H9 (cell line): ENCODE data around the gene ZNF488. TPM values are rescaled to one million over a fixed set of nuclear protein-coding genes. Genes with fewer than 3 reads are reported as not detected.

Experiments
- DNase-seq: peaks from one replicate; pipeline ENCODE4 v3.0.0-alpha.2; 2017
- H2AFZ ChIP-seq: one replicate; pipeline ENCODE4 v1.6.1; 2013; ENCODE audit warnings: mild to moderate bottlenecking, low read length, control low read depth, moderate library complexity
- H2AK5ac ChIP-seq: 2 replicates; pipeline ENCODE4 v1.6.1; 2013; ENCODE audit warnings: low read length, control low read depth, mixed read lengths; ENCODE audit not compliant: insufficient read length
- H2BK120ac ChIP-seq: one replicate; pipeline ENCODE4 v1.6.1; 2013; ENCODE audit warnings: low read depth, mild to moderate bottlenecking, low read length, control low read depth, inconsistent platforms; ENCODE audit not compliant: poor library complexity, severe bottlenecking
- H2BK12ac ChIP-seq: 2 replicates; pipeline ENCODE4 v1.6.1; 2013; ENCODE audit warnings: low read length, control low read depth, mixed read lengths, low read depth; ENCODE audit not compliant: insufficient read length
- H2BK15ac ChIP-seq: 2 replicates; pipeline ENCODE4 v1.6.1; 2013; ENCODE audit warnings: low read depth, low read length, control low read depth
- H2BK20ac ChIP-seq: one replicate; pipeline ENCODE4 v1.6.1; 2013; ENCODE audit warnings: low read depth, mild to moderate bottlenecking, low read length, control low read depth, inconsistent platforms; ENCODE audit not compliant: poor library complexity, severe bottlenecking
- H2BK5ac ChIP-seq: 2 replicates; pipeline ENCODE4 v1.6.1; 2013; ENCODE audit warnings: low read length, control low read depth, mixed read lengths; ENCODE audit not compliant: insufficient read length
- H3K14ac ChIP-seq: 2 replicates; pipeline ENCODE4 v1.6.1; 2013; ENCODE audit warnings: low read length, control low read depth; ENCODE audit not compliant: insufficient read depth
- H3K18ac ChIP-seq: 2 replicates; pipeline ENCODE4 v1.6.1; 2013; ENCODE audit warnings: low read depth, mild to moderate bottlenecking, mixed read lengths, low read length, control low read depth; ENCODE audit not compliant: insufficient read length
- H3K23ac ChIP-seq: 2 replicates; pipeline ENCODE4 v1.6.1; 2013; ENCODE audit warnings: low read length, control low read depth, mixed read lengths, low read depth; ENCODE audit not compliant: insufficient read length
- H3K23me2 ChIP-seq: 2 replicates; pipeline ENCODE4 v1.6.1; 2013; ENCODE audit warnings: low read depth, mild to moderate bottlenecking, mixed read lengths, low read length, control low read depth; ENCODE audit not compliant: insufficient read length, poor library complexity, severe bottlenecking
- H3K27ac ChIP-seq: 2 replicates; pipeline ENCODE4 v1.5.1; 2013; ENCODE audit warnings: low read length, control low read depth, mixed read lengths, low read depth; ENCODE audit not compliant: insufficient read length
- H3K27me3 ChIP-seq: 2 replicates; pipeline ENCODE4 v1.6.1; 2013; ENCODE audit warnings: low read length, control low read depth, inconsistent platforms; ENCODE audit not compliant: insufficient read depth
- H3K4ac ChIP-seq: 2 replicates; pipeline ENCODE4 v1.6.1; 2013; ENCODE audit warnings: low read depth, mild to moderate bottlenecking, control low read depth, inconsistent platforms, low read length, moderate library complexity
- H3K4me1 ChIP-seq: 2 replicates; pipeline ENCODE4 v1.6.1; 2013; ENCODE audit warnings: low read length, control low read depth, inconsistent platforms; ENCODE audit not compliant: insufficient read depth
- H3K4me2 ChIP-seq: 2 replicates; pipeline ENCODE4 v1.6.1; 2013; ENCODE audit warnings: low read length, control low read depth, mixed read lengths; ENCODE audit not compliant: insufficient read length, insufficient read depth
- H3K56ac ChIP-seq: 2 replicates; pipeline ENCODE4 v1.6.1; 2013; ENCODE audit warnings: low read depth, mild to moderate bottlenecking, mixed read lengths, low read length, control low read depth; ENCODE audit not compliant: insufficient read length
- H3K79me1 ChIP-seq: 2 replicates; pipeline ENCODE4 v1.6.1; 2013; ENCODE audit warnings: low read depth, mild to moderate bottlenecking, moderate library complexity, low read length, control low read depth, inconsistent platforms; ENCODE audit not compliant: insufficient read depth, poor library complexity, severe bottlenecking
- H3K79me2 ChIP-seq: 2 replicates; pipeline ENCODE4 v1.6.1; 2013; ENCODE audit warnings: low read length, control low read depth, inconsistent platforms; ENCODE audit not compliant: insufficient read depth
- H3K9ac ChIP-seq: 2 replicates; pipeline ENCODE4 v1.6.1; 2013; ENCODE audit warnings: low read length, control low read depth, mixed read lengths; ENCODE audit not compliant: insufficient read length; ENCODE audit errors: extremely low read depth
- H3K9me3 ChIP-seq: one replicate; pipeline ENCODE4 v1.6.1; 2013; ENCODE audit warnings: low read depth, low read length, inconsistent platforms; ENCODE audit not compliant: control insufficient read depth
- H3T11ph ChIP-seq: one replicate; pipeline ENCODE4 v1.6.1; 2013; ENCODE audit warnings: mild to moderate bottlenecking, low read length, control low read depth, inconsistent platforms
- H4K20me1 ChIP-seq: one replicate; pipeline ENCODE4 v1.6.1; 2013; ENCODE audit not compliant: control insufficient read depth, insufficient read length, insufficient read depth
- H4K5ac ChIP-seq: 2 replicates; pipeline ENCODE4 v1.6.1; 2013; ENCODE audit warnings: low read depth, mild to moderate bottlenecking, mixed read lengths, low read length, control low read depth; ENCODE audit not compliant: insufficient read length
- H4K8ac ChIP-seq: replicated peaks from 2 replicates; pipeline ENCODE4 v1.6.1; 2013; ENCODE audit warnings: low read length, control low read depth, mixed read lengths, low read depth; ENCODE audit not compliant: insufficient read length
- H4K91ac ChIP-seq: 2 replicates; pipeline ENCODE4 v1.6.1; 2013; ENCODE audit warnings: low read depth, mild to moderate bottlenecking, moderate library complexity, mixed read lengths, low read length, control low read depth; ENCODE audit not compliant: insufficient read length
- H3K27ac Mint-ChIP-seq, 3 experiments: 2 replicates in 2 of 3; 3 replicates in 1 of 3; pipeline ENCODE4 v1.8.0; 2020 to 2021; ENCODE audit warnings: mixed read lengths in 3 of 3, mild to moderate bottlenecking in 1 of 3, moderate library complexity in 1 of 3
- H3K27me3 Mint-ChIP-seq: 2 replicates; pipeline ENCODE4 v1.8.0; 2021; ENCODE audit warnings: low read depth, mild to moderate bottlenecking, moderate library complexity, mixed read lengths
- H3K36me3 Mint-ChIP-seq, 3 experiments: 2 replicates in 2 of 3; 3 replicates in 1 of 3; pipeline ENCODE4 v1.8.0; 2020 to 2021; ENCODE audit warnings: low read depth in 3 of 3, mixed read lengths in 3 of 3; ENCODE audit not compliant: insufficient read depth in 1 of 3
- H3K4me1 Mint-ChIP-seq, 2 experiments: 2 replicates each; pipeline ENCODE4 v1.8.0; 2020; ENCODE audit warnings: mixed read lengths in 2 of 2
- H3K4me3 Mint-ChIP-seq, 2 experiments: 2 replicates in 1 of 2; 3 replicates in 1 of 2; pipeline ENCODE4 v1.8.0; 2020 to 2021; ENCODE audit warnings: mild to moderate bottlenecking in 2 of 2, mixed read lengths in 2 of 2, moderate library complexity in 1 of 2
- H3K9me3 Mint-ChIP-seq, 2 experiments: 2 replicates in 1 of 2; 3 replicates in 1 of 2; pipeline ENCODE4 v1.8.0; 2020; ENCODE audit warnings: mild to moderate bottlenecking in 2 of 2, mixed read lengths in 2 of 2, moderate library complexity in 1 of 2
- CTCF ChIP-seq: fragments of 200-600 bp; sonication (generic); conservative IDR thresholded peaks from 3 replicates; pipeline ENCODE4 v1.8.0; 2021; ENCODE audit warnings: antibody characterized with exemption, mild to moderate bottlenecking
- WGBS: extraction: QIAGEN DNeasy Blood & Tissue Kit; methylation state at CpG from one replicate; pipeline ENCODE4 v1.1.7; 2013; ENCODE audit warnings: missing lambda C conversion rate, low lambda C conversion rate, mixed read lengths; ENCODE audit not compliant: insufficient read length; ENCODE audit errors: extremely low coverage; 5-methylcytosine and 5-hydroxymethylcytosine counted together
- total RNA-seq: library from RNA; stranded (reverse); gene quantifications from 2 replicates; pipeline ENCODE4 v1.2.1, GENCODE V29; 2021

Gene ZNF488
- total RNA-seq, 1 experiment from 2014 or later, result 2.9 TPM

- H2BK5ac ChIP-seq, result no peak overlapping the region
- H3K18ac ChIP-seq, result no peak overlapping the region
- H3K4me2 ChIP-seq, result no peak overlapping the region
- peak overlapping the region; percentile 27; the same call in 1 of the 2 replicates for H3K14ac ChIP-seq
- H4K20me1 ChIP-seq, result no peaks in the 10 kb centered on the region
- no peak overlapping the region for H3K27ac ChIP-seq
- peaks cover 4% of the 10 kb centered on the region; the same call in 1 of the 2 replicates for H3K4me1 ChIP-seq
- H3K9ac ChIP-seq, result no peak overlapping the region
- no peaks in the 10 kb centered on the region; a peak in 1 of 7 replicates for H3K36me3 Mint-ChIP-seq
- no peak overlapping the region for H2BK20ac ChIP-seq
- WGBS, result no CpG with 5 or more reads among the region's 6 CpGs
- H3K27me3 ChIP-seq, result no peaks in the 10 kb centered on the region
- no peak overlapping the region for H4K5ac ChIP-seq
- H3K4me3 Mint-ChIP-seq, result peak overlapping the region in 1 of 2 experiments; percentile 22; a peak in 1 of 5 replicates
- no peaks in the 10 kb centered on the region for H3K23me2 ChIP-seq
- H2AFZ ChIP-seq, result no peak overlapping the region
- no peak overlapping the region for H4K91ac ChIP-seq
- H4K8ac ChIP-seq, result no peak overlapping the region
- no peak overlapping the region for H2AK5ac ChIP-seq
- TF ChIP-seq CTCF, result no peak; the same call in 2 of the 3 replicates
- no peak overlapping the region for H3K4ac ChIP-seq
- no peaks in the 10 kb centered on the region for H3K79me2 ChIP-seq
- DNase-seq, result peak; percentile 39
- peaks cover 28 to 29% of the 10 kb centered on the region in 2 experiments for H3K4me1 Mint-ChIP-seq
- no peak overlapping the region for H2BK120ac ChIP-seq
- H3K27me3 Mint-ChIP-seq, result peaks cover 24% of the 10 kb centered on the region
- H2BK12ac ChIP-seq, result no peak overlapping the region
- H3K56ac ChIP-seq, result no peak overlapping the region
- H3T11ph ChIP-seq, result no peak overlapping the region
- H3K27ac Mint-ChIP-seq, result peak overlapping the region in 2 of 3 experiments; percentile 81 to 82; a peak in 4 of 7 replicates
- no peak overlapping the region for H3K23ac ChIP-seq
- no peaks in the 10 kb centered on the region for H3K79me1 ChIP-seq
- H3K9me3 ChIP-seq, result no peaks in the 10 kb centered on the region
- no peak overlapping the region for H2BK15ac ChIP-seq
- no peaks in the 10 kb centered on the region; a peak in 1 of 5 replicates for H3K9me3 Mint-ChIP-seq
These were observed 19.6 kb upstream of the ZNF488 start for GRCh38 chr10:47403446-47404318.
